Non-pigmented ciliary epithelial cell (primary cell): Measurements from ENCODE around the gene PPFIA1.

Experiments used
- DNase-seq: peaks from one replicate; pipeline ENCODE4 v3.0.0-alpha.2; 2010; ENCODE audit warnings: low read depth

The PPFIA1 gene

DNA sequence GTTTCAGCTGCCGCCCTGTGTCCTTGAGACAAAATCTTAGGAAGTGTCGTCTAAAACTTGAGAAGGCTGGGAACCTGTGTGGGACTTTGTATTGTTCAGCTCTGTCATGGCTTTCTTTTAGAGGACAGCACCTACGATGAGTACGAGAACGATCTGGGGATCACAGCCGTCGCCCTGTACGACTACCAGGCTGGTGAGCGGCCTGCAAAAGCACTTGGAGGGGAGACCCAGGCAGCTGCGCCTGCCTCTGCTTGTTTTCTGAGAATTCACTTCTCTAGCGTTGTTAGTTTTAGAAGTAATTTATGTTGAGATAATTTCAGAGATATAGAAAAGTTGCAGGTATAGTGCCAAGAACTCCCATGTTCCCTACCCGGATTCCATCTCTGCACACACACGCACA, 163.0 kb downstream of the PPFIA1 start:
- DNase-seq: no peak
